ENCODE data around the gene KYAT1.

DNA sequence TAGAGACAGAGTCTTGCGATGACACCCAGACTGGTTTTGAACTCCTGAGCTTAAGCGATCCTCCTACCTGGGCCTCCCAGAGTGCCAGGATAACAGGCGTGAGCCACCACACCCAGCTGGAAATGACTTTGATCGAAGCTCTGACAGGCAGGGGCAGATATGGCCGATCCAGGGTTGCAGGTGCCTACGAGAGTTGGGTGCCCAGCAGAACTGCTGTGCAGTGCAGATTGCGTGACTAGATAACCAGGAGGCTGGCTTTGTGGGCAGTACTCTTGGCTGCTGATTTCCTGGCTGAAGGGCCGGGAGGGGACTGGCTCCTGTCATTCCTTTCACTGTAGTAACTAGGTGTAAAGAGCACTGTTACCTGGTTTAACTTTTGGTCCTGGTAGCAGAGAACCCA is 82.9 kb downstream of the KYAT1 start:
- TF ChIP-seq, protein P1, sequence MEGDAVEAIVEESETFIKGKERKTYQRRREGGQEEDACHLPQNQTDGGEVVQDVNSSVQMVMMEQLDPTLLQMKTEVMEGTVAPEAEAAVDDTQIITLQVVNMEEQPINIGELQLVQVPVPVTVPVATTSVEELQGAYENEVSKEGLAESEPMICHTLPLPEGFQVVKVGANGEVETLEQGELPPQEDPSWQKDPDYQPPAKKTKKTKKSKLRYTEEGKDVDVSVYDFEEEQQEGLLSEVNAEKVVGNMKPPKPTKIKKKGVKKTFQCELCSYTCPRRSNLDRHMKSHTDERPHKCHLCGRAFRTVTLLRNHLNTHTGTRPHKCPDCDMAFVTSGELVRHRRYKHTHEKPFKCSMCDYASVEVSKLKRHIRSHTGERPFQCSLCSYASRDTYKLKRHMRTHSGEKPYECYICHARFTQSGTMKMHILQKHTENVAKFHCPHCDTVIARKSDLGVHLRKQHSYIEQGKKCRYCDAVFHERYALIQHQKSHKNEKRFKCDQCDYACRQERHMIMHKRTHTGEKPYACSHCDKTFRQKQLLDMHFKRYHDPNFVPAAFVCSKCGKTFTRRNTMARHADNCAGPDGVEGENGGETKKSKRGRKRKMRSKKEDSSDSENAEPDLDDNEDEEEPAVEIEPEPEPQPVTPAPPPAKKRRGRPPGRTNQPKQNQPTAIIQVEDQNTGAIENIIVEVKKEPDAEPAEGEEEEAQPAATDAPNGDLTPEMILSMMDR (conservative IDR thresholded peaks at IDR 0.05): no peak
- TF ChIP-seq ZFX (IDR thresholded peaks at IDR 0.05): no peak

Data from C4-2B (cell line).